NT2/D1 (cell line): ENCODE results near the gene KLK6.

Experiments used
- DNase-seq: peaks from one replicate; pipeline ENCODE4 v3.0.0-alpha.2; 2011; ENCODE audit warnings: low read depth, low spot score
- H3K27me3 ChIP-seq: 2 replicates; pipeline ENCODE4 v1.6.0; 2011; ENCODE audit warnings: mild to moderate bottlenecking; ENCODE audit not compliant: insufficient read length, insufficient read depth
- H3K36me3 ChIP-seq: 2 replicates; pipeline ENCODE4 v1.6.1; 2011; ENCODE audit warnings: mild to moderate bottlenecking, low read length, mixed read lengths; ENCODE audit not compliant: insufficient read depth, insufficient read length
- H3K4me1 ChIP-seq: 2 replicates; pipeline ENCODE4 v1.5.1; 2011; ENCODE audit not compliant: insufficient read depth, insufficient read length
- H3K4me3 ChIP-seq: 2 replicates; pipeline ENCODE4 v1.5.1; 2011; ENCODE audit warnings: low read depth; ENCODE audit not compliant: insufficient read length
- H3K9ac ChIP-seq: 2 replicates; pipeline ENCODE4 v1.6.0; 2011; ENCODE audit warnings: low read depth; ENCODE audit not compliant: insufficient read length
- H3K9me3 ChIP-seq: 2 replicates; pipeline ENCODE4 v1.5.1; 2011; ENCODE audit warnings: mild to moderate bottlenecking, low read length; ENCODE audit not compliant: insufficient read depth
- SUZ12 ChIP-seq: IDR thresholded peaks from 2 replicates; pipeline ENCODE4 v1.6.1; 2011; ENCODE audit not compliant: insufficient read length, insufficient read depth; ENCODE audit errors: extremely low read depth
- YY1 ChIP-seq: IDR thresholded peaks from 2 replicates; pipeline ENCODE4 v1.6.1; 2011; ENCODE audit not compliant: insufficient read length, insufficient read depth
- ZNF274 ChIP-seq: IDR thresholded peaks from 2 replicates; pipeline ENCODE4 v1.6.1; 2011; ENCODE audit warnings: mild to moderate bottlenecking, low read depth, low read length

The KLK6 gene

DNA sequence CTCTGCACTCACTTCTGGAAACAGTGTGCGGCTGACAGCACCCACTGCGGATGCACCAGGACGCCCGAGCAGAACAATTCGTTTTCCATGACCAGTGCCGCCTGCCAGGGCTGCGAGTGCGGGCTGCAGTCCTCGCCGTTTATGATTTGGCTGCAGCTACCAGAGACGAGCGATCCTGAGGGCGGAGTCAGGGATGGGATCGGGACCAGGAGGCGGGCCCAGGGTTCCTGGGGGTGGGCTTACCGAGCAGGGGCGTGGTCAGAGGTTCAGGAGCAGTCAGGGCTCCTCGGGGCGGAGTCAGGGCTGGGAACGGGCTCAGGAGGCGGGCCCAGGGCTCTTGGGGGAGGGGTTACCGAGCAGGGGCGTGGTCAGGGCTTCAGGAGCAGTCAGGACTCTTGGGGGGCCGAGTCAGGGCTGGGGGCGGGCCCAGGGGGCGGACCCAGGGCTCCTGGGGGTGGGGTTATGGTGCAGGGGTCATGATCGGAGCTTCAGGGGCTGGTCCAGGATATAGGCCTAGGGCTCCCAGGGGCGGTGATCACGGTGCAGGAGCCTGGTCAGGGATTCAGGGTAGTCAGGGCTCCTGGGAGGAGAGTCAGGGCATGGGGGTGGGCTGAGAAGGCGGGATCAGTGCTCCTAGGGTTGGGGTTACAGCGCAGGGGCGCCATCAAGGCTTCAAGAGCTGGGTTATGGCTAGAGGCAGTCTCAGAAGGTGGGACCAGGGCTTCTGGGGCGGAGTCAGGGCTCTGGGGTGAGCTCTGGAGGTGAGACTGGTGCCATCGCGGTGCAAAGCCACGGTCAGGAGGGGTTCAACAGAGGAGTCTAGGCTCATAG is 59.9 kb downstream of the KLK6 start:
- H3K9ac ChIP-seq = no peak overlapping the region
- H3K4me1 ChIP-seq = peaks cover 6% of the 10 kb centered on the region
- H3K9me3 ChIP-seq = no peaks in the 10 kb centered on the region
- DNase-seq = peak; percentile 85
- TF ChIP-seq ZNF274 (no peak), YY1 (no peak), SUZ12 (no peak)
- H3K36me3 ChIP-seq = no peaks in the 10 kb centered on the region
- no peak overlapping the region for H3K4me3 ChIP-seq
- H3K27me3 ChIP-seq = peaks cover 10% of the 10 kb centered on the region
